Lower leg skin (tissue), 4 donors: ENCODE results near the gene HK1. TPM values are rescaled to one million over a fixed set of nuclear protein-coding genes. Genes with fewer than 3 reads are reported as not detected.

Experiments
- DNase-seq, 2 donors: peaks; one replicate each; pipeline ENCODE4 v3.0.0-alpha.2; 2019; ENCODE audit warnings: low spot score in 2 of 2
- H3K4me3 ChIP-seq: fragments of 200-600 bp; sonication (generic); 2 replicates; pipeline ENCODE4 v1.5.1; 2017; ENCODE audit warnings: mild to moderate bottlenecking, low read depth; ENCODE audit not compliant: poor library complexity, severe bottlenecking
- POLR2A ChIP-seq, 2 donors: fragments of 450-650 bp; IDR thresholded peaks; one replicate each; pipeline ENCODE4 v1.6.1; 2016 to 2017; ENCODE audit warnings: antibody characterized with exemption in 2 of 2, mild to moderate bottlenecking in 1 of 2, moderate library complexity in 1 of 2
- WGBS, 2 donors: methylation state at CpG; one replicate each; pipeline ENCODE4 v1.1.5; 2018; 5-methylcytosine and 5-hydroxymethylcytosine counted together
- intact Hi-C: fragments of 100-400 bp; cut with DNase I; formaldehyde crosslinking; loops from one replicate; pipeline ENCODE4 v1.15.0; 2023; ENCODE audit warnings: low total_unique reads
- total RNA-seq, 4 donors: library from RNA; depleted of rRNA; stranded (reverse); fragments of >200 nt; gene quantifications; one replicate each; pipeline ENCODE4 v1.1.0, GENCODE V29; 2016
- TF ChIP-seq, protein P1 (sequence below), 3 donors: fragments of 450-650 bp; IDR thresholded peaks; one replicate each; pipeline ENCODE4 v1.5.1; 2016; ENCODE audit warnings: antibody characterized with exemption in 3 of 3, mild to moderate bottlenecking in 3 of 3, moderate library complexity in 2 of 3

Gene HK1
- total RNA-seq, 4 donors from 2014 or later, result 117 to 162 (median 158) TPM

DNA sequence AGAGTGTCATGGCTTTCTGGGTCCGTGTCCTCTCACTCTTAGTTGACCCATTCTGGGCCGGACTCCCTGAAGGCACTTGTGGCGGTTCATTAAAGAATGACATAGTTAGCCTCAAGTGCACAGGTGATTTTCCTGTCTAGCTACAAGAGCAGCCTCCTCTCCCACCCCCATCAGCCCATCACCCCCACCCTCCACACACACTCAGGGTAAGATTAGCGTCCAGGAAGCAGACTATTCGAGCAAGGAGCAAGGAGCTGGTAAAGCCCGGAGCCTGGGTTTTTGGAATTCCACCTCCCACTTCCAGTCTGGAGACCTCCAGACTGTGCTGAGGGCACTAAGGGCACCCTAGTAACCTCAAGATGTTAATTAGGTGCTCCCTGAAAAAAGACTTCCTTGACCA is 98.9 kb downstream of the HK1 start:
- no peak for DNase-seq
- WGBS, 2 donors, result 70 to 85% methylated on average over 6 of the region's 6 CpGs
- H3K4me3 ChIP-seq, result no peak overlapping the region
- intact Hi-C loops, result no loop called here
- no peak for TF ChIP-seq POLR2A (IDR thresholded peaks at IDR 0.05)
- TF ChIP-seq, protein P1, sequence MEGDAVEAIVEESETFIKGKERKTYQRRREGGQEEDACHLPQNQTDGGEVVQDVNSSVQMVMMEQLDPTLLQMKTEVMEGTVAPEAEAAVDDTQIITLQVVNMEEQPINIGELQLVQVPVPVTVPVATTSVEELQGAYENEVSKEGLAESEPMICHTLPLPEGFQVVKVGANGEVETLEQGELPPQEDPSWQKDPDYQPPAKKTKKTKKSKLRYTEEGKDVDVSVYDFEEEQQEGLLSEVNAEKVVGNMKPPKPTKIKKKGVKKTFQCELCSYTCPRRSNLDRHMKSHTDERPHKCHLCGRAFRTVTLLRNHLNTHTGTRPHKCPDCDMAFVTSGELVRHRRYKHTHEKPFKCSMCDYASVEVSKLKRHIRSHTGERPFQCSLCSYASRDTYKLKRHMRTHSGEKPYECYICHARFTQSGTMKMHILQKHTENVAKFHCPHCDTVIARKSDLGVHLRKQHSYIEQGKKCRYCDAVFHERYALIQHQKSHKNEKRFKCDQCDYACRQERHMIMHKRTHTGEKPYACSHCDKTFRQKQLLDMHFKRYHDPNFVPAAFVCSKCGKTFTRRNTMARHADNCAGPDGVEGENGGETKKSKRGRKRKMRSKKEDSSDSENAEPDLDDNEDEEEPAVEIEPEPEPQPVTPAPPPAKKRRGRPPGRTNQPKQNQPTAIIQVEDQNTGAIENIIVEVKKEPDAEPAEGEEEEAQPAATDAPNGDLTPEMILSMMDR (IDR thresholded peaks at IDR 0.05), result no peak

DNA sequence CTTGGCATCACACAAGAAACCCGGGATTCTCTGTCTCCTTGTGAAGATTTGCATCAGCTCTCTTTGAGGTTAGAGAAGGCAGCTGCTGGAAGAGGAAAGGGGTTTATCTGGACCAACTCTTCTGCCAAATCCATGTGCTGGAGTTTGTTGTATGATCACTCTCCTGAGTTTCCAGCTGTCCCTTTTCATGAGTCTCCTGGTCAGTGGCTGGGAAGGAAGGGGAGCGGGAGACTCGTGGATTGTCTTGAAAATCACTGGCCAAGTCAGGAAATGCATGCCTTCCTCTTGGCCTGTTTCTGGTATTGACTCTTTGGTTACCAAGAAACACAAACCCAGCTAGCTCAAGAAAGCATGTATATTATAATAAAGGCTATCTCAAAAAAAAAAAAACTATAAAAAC is 99.6 kb downstream of the HK1 start:
- no peak for DNase-seq
- no peak for TF ChIP-seq POLR2A (IDR thresholded peaks at IDR 0.05)
- TF ChIP-seq, protein P1 (IDR thresholded peaks at IDR 0.05), result no peak
- WGBS, 2 donors, result 21 to 35% methylated on average over 3 of the region's 3 CpGs
- intact Hi-C loops, result no loop called here
- no peak overlapping the region for H3K4me3 ChIP-seq

DNA sequence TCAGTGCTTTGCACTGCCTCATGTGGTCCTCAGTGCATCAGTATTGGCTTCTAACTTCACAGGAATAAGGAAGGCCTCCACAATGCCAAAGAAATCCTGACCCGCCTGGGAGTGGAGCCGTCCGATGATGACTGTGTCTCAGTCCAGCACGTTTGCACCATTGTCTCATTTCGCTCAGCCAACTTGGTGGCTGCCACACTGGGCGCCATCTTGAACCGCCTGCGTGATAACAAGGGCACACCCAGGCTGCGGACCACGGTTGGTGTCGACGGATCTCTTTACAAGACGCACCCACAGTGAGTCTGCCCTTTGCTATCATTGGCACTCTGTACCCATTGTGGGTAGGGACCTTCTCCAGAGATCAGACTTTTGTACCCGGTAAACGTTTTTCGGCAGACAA is 101.5 kb downstream of the HK1 start:
- intact Hi-C loops, result no loop called here
- TF ChIP-seq POLR2A (IDR thresholded peaks at IDR 0.05), result no peak
- TF ChIP-seq, protein P1 (IDR thresholded peaks at IDR 0.05), result no peak
- WGBS, 2 donors, result 92 to 94% methylated on average over 16 of the region's 16 CpGs
- no peak for DNase-seq
- H3K4me3 ChIP-seq, result no peak overlapping the region

- 80% methylated on average over 26 of the region's 26 CpGs for WGBS, 2 donors
- no peak overlapping the region for H3K4me3 ChIP-seq
- DNase-seq, result no peak
- intact Hi-C loops, result no loop called here
- no peak for TF ChIP-seq POLR2A (IDR thresholded peaks at IDR 0.05)
- TF ChIP-seq, protein P1 (IDR thresholded peaks at IDR 0.05), result no peak
These were observed 104.3 kb downstream of the HK1 start for GRCh38 chr10:69382382-69383117.

DNA sequence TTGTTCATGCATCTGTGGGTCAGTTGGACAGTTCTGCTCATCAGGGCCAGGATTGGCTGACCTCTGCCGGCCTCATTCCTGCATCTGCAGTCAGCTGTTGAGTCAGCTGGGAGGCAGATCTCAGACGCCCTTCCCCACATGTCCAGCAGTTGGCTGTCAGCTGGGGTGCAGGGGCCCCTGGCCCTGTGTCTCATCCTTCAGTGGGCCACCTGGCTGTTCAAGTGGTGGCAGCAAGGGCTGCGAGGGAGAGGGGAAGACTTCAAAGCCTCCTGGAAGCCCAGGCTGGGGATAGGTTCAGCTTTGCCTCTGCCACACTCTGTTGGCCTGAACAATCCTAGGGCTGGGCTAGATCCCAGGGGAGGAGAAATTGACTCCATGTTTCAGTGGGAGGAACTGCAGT is 105.3 kb downstream of the HK1 start:
- H3K4me3 ChIP-seq, result no peak overlapping the region
- 31 to 33% methylated on average over 3 of the region's 3 CpGs for WGBS, 2 donors
- TF ChIP-seq POLR2A (IDR thresholded peaks at IDR 0.05), result no peak
- TF ChIP-seq, protein P1 (IDR thresholded peaks at IDR 0.05), result no peak
- DNase-seq, result no peak
- intact Hi-C loops, result no loop called here

DNA sequence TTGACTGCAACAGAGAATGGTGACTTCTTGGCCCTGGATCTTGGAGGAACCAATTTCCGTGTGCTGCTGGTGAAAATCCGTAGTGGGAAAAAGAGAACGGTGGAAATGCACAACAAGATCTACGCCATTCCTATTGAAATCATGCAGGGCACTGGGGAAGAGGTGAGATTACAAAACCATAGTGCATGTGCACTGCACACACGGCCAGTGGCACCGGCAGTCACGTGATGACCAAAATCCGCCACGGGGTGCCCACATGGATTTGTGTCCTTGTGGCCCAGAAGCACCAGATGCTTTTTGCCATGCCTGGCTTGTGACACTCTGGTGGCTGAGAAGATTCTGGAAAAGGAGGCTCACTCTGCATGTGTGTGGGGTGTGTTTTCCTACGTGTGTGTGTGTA is 106.0 kb downstream of the HK1 start:
- 64 to 74% methylated on average over 10 of the region's 10 CpGs for WGBS, 2 donors
- no peak overlapping the region for H3K4me3 ChIP-seq
- no peak for DNase-seq
- intact Hi-C loops, result no loop called here
- no peak for TF ChIP-seq POLR2A (IDR thresholded peaks at IDR 0.05)
- TF ChIP-seq, protein P1 (IDR thresholded peaks at IDR 0.05), result no peak
